ENCODE measurements around the gene THUMPD3. TPM values are rescaled to one million over a fixed set of nuclear protein-coding genes. Genes with fewer than 3 reads are reported as not detected.

The THUMPD3 gene
- 10 to 100 TPM; 42.8 to 48.7 TPM for total RNA-seq
- long read RNA-seq, transcript THUMPD3-206 (10 exons, 2,877 nt) = major isoform, 14 of 52 reads
- long read RNA-seq, transcript THUMPD3-201 (10 exons, 3,961 nt) = minor isoform, 10 of 52 reads
- long read RNA-seq, partial matches to known transcripts = 3 of 52 reads
- long read RNA-seq, other reads (novel, unspliced or antisense) = 24 of 52 reads

- intact Hi-C loops (cut with DNase I) = loop anchor here in 1 of 2 donors (2.0 kb wide), 1 partner anchor 36 kb away; no protein-coding TSS in a partner anchor
- DNase-seq (peak; percentile 95), ATAC-seq (peak; percentile 99)
Observed at GRCh38 chr3:9362731-9363530, at the start of gene THUMPD3. Gene THUMPD3, plus strand, starts transcription at chr3:9363054. Its CDS starts 2,015 bp downstream, at chr3:9365069.

DNA sequence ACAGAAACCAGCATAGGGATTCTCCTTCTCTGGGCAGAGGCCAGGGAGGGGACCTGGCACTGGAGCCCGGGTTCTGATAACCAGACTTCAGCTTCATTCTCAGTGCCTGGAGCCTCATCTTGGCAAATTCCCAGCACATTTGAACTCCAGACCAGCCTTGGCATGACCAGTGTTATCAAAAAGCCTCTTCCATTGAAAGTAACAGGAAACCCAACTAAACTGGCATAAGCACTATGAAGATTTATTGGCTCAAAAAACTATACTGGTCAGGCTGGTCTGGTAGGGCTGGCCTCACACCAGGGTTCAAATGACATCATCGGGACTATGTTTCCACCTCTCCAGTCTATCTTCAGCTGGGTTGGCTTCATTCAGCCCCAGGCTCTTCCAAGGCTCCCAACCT lies 48.1 kb upstream of the THUMPD3 start:
- intact Hi-C loops (cut with DNase I) = no loop called here
- DNase-seq (no peak), ATAC-seq (peak; percentile 23 to 31)

DNA sequence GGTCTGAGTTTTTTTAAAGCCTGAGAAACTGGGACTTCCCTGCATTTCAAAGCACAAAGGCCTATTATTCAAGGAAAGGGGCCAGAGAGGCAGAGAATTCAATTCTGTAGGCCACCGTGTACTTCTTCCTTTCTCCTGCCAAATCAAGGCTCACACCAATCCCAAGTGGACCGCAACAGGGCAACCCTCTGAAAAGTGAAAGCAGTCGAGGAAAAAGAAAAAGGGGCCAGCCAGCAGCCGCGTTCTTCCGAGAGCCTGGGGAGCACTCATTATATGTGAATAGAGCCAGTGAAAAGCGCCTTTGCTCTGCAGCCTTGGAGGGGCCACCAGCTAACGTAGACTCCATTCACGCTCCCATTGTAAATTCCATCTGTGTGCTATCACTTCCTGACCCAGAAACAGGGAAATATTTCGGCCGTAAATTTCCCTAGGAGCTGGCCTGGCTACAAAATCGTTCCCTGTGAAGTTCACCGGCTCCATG lies 45.9 kb upstream of the THUMPD3 start:
- ATAC-seq (peak; percentile 79 to 80), DNase-seq (peak; percentile 28)
- intact Hi-C loops (cut with DNase I) = no loop called here

- no peak for DNase-seq
- intact Hi-C loops (cut with DNase I) = no loop called here
- ATAC-seq = no peak
Observed at GRCh38 chr3:9322780-9323179, 40.1 kb upstream of the THUMPD3 start.

DNA sequence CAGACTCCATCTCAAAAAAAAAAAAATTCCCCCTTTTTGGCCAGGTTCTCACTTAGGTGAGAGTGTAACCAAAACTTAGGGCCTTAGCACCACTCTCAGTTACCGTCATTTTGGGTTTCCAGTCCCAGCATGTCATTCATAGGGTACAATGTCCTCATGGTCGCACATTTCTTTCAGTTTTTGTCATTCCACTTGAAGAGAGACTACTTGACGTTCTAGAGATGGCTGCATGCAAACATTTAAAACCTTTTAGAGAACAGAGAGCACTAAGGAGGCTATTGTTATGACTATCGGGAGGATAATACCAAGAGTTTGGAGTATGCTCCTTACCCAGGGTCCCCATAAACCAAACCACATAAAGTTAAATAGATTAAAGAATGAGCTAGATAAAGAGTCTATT lies 37.9 kb upstream of the THUMPD3 start:
- intact Hi-C loops (cut with DNase I) = no loop called here
- ATAC-seq (no peak), DNase-seq (no peak)

GRCh38 chr3:9327578-9327977 lies 35.3 kb upstream of the THUMPD3 start:
- ATAC-seq = no peak
- intact Hi-C loops (cut with DNase I) = no loop called here
- DNase-seq = no peak

DNA sequence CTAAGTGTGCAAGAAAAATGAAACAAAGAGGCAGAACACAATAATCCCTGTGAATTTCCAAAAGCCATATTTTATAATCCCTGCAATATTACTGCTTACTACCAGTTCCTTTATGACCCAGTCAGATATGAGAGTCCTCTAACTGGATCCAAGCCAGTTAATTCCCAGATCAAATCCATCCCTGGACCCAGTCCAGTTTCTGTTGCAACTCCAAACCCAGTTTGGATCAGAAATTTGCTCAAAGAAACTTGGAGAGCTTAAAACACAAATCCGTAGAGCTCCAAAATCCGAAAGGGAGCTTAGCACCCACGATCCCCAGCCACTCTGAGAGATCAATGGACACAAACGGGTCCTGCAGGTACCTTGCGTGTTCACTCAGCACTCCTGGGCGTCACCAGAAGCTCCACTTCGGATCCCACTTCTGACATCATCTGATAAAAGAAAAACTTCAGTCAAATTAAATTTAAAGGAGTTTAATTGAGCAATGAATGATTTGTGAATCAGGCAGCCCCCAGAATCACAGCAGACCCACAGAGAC lies 32.6 kb upstream of the THUMPD3 start:
- intact Hi-C loops (cut with DNase I) = no loop called here
- ATAC-seq (no peak), DNase-seq (no peak)

- no peak for DNase-seq
- ATAC-seq = no peak
- intact Hi-C loops (cut with DNase I) = no loop called here
Observed at GRCh38 chr3:9331171-9331570, 31.7 kb upstream of the THUMPD3 start.

GRCh38 chr3:9332250-9333030 lies 30.4 kb upstream of the THUMPD3 start:
- intact Hi-C loops (cut with DNase I) = no loop called here
- ATAC-seq (no peak), DNase-seq (no peak)

DNA sequence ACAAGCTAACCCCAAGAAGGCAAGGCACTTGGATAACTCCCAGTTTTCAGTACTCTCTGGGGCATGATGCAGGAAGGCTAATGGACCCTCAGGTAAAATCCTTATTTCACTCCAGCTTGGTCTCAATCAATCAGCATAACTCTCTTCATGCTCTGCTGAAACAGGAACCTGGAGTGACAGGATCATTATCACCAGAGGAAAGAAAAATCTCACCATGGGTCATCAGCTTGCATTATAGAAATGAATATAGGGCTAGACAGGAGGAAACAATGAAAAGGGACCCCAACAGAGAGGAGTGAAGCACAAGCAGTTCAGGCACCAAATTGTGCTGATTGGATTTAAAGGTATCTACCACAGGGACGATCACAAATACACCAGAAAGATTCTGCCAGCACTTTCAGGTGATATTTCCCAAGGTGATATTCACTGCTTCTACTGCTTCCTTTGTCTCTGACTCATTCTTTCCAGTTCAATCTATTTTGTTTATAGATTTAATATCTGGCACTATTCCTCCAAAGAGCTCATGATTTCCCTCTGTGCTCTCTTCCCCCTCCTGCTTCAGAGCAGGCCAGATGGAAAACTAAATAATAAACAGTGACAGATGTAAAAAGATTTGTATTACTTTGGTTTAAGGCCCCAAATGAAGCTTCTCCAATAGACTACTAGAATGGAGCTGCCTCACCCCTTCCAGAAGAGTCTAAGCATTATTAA lies 22.9 kb upstream of the THUMPD3 start:
- ATAC-seq (no peak), DNase-seq (no peak)
- intact Hi-C loops (cut with DNase I) = no loop called here

DNA sequence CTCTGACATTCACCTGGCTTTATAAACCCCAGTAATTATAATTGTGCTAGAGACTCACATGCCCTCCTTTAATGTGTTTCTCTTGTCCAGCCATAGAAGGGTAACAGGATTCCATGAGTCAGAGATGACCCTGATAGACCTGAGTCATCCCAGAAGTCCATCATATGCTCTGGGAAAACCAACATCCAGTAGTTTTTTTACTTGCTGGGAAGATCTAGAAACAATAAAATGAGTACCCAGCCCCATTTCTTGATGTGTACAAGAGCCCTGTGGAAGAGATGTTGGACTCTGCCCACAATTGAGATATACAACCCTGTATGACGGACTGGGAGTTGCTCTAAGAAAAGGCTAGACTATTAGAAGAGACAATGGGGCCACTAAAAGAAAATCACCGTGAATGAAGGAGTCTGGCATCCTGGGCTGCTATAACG lies 22.4 kb upstream of the THUMPD3 start:
- intact Hi-C loops (cut with DNase I) = no loop called here
- no peak for DNase-seq
- ATAC-seq = peak in 1 of 2 donors; percentile 61

DNA sequence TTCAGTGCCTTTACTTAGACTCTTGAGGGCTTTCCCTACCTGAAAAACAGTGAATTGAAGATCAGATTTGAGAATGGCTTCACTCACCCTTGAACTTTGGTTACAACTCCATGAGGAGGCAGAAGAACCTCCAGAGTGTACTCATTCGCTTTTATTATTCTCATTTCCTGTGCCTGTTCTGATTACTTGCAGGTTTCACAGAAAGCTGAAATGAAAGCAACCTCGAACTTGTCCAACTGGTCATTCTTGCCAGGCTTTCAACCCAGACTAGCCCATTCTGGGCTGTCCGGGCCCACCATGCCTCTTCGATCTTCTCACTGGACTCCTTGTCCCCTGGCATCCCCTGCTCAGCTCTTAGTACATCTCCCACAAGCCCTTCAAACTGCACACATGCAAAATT lies 20.2 kb upstream of the THUMPD3 start:
- ATAC-seq (no peak), DNase-seq (no peak)
- intact Hi-C loops (cut with DNase I) = no loop called here

DNA sequence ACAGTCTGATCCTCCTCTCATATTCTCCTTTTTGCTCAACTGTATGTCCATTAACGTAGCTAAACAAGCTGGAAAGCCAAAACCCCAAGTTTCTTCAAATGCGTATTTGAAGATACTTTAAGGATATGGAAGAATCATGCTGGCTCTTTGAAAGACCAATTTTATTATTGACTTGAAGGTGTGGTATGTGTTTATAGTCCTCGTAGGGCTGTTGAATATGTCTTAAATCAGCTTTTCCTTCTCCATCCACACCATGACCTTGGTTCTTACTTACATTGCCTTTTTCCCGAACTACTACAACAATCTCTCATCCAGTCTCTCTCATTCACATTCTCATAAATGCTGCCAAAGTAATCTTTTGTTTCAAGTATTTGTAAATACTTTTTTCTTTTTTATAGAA lies 19.7 kb upstream of the THUMPD3 start:
- ATAC-seq = no peak
- intact Hi-C loops (cut with DNase I) = no loop called here
- DNase-seq = no peak

DNA sequence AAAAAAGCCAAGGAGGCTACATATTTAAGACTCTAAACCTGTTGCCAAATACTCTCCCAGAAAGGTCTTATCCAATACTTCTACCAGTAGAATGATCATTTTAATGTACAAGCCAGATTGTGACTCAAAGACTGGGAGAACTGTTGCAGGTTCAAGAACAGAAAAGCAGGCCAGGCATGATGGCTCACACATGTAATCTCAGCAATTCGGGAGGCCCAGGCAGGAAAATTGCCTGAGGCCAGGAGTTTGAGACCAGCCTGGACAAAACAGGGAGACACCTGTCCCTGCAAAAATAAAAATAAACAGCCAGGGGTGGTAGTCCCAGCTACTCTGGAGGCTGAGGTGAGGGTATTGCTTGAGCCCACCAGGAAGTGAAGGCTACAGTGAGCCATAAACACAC lies 17.8 kb upstream of the THUMPD3 start:
- ATAC-seq (no peak), DNase-seq (no peak)
- intact Hi-C loops (cut with DNase I) = no loop called here

GRCh38 chr3:9346141-9346540 lies 16.7 kb upstream of the THUMPD3 start:
- no peak for ATAC-seq
- DNase-seq = no peak
- intact Hi-C loops (cut with DNase I) = no loop called here

DNA sequence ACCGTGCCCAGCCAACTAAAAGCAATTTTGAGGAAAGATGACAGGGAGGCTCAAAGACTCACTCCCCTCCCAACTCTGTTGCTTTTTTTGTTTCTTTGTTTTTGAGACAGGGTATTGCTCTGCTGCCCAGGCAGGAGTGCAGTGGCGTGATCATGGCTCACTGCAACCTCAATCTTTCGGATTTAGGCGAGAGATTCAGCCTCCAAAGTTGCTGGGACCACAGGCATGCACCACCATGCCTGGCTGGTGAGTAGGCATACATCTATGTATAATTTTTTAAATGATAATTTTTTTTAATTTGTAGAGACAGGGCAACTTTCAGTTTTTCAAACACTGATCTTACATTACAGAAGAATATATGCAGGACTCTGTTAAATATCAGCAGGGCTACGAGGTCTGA lies 15.8 kb upstream of the THUMPD3 start:
- ATAC-seq = no peak
- intact Hi-C loops (cut with DNase I) = no loop called here
- DNase-seq = no peak

DNA sequence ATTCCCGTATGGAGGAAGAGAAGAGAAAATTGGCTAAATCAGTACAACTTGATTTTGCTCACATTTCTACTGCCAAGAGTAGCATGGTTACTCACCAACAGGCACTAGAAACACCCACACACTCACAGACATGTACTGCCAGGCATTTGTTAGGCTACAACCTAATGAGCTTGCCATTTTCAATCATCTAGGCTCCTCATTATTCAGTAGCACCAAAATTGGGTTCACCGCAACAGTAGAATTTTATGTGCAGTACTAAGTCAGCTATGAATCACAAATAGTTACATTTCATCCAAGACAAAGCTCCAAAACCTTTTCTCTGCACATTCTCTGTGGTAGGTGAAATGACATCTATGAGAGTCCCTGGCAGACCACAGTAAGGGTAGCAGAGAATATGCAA lies 15.0 kb upstream of the THUMPD3 start:
- intact Hi-C loops (cut with DNase I) = no loop called here
- ATAC-seq = peak in 1 of 2 donors; percentile 50
- no peak for DNase-seq

DNA sequence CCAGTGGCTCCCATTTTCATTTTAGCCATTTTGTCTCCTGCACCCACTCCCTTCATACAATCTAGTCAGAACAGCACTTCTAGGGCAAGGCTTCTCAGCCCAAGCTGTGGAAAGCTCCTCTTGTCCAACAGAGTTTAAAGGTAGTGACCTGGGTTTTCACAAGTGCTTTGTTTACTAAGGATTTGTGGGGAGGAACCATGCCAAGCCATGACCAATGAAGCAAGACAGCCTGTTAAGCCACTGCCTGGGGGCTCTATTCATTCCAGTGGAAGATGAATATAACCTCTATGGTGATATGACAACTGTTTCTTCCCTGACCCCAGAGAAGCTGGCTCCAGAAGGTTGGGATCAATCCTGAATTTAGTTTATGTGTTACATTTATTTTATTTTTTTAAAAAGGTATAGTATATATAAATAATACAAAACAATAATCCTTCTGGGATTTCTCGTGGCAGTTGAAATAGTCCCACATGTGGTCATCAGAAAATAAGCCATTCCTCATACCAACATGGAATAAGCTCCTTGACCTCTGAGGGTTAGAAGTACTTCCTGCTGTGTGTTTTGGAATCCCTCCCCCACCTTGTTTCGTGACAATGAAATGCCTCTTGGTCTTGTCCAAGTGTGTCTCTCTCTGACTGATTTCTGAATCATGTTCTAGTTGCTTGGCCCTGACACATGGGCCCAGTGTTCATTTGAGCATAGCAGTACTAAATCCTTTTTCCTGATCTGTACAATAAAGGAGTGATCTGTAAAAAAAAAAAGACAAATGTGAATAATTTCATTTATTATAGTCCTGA lies 13.3 kb upstream of the THUMPD3 start:
- no peak for ATAC-seq
- DNase-seq = no peak
- intact Hi-C loops (cut with DNase I) = loop anchor here in 1 of 2 donors (5.0 kb wide), 1 partner anchor 73 kb away; no protein-coding TSS in a partner anchor

Measured in left cardiac atrium (tissue), 4 donors.